CD4-positive, alpha-beta T cell treated with Interferon alpha-2 for 1 hour (primary cell): Measurements from ENCODE around the gene USP19.

Source experiments
- DNase-seq, 2 donors: peaks; one replicate each; pipeline ENCODE4 v3.0.0-alpha.2; 2020 to 2022

The USP19 gene

GRCh38 chr3:49120438-49121131 is at the start of gene USP19:
Gene USP19 (minus strand): TSS chr3:49120823. CDS start chr3:49119145, 1,678 bp downstream.
- DNase-seq, result peak; percentile 95 to 97

- no peak for DNase-seq
Measured at GRCh38 chr3:49166752-49167556, 46.3 kb upstream of the USP19 start.

DNA sequence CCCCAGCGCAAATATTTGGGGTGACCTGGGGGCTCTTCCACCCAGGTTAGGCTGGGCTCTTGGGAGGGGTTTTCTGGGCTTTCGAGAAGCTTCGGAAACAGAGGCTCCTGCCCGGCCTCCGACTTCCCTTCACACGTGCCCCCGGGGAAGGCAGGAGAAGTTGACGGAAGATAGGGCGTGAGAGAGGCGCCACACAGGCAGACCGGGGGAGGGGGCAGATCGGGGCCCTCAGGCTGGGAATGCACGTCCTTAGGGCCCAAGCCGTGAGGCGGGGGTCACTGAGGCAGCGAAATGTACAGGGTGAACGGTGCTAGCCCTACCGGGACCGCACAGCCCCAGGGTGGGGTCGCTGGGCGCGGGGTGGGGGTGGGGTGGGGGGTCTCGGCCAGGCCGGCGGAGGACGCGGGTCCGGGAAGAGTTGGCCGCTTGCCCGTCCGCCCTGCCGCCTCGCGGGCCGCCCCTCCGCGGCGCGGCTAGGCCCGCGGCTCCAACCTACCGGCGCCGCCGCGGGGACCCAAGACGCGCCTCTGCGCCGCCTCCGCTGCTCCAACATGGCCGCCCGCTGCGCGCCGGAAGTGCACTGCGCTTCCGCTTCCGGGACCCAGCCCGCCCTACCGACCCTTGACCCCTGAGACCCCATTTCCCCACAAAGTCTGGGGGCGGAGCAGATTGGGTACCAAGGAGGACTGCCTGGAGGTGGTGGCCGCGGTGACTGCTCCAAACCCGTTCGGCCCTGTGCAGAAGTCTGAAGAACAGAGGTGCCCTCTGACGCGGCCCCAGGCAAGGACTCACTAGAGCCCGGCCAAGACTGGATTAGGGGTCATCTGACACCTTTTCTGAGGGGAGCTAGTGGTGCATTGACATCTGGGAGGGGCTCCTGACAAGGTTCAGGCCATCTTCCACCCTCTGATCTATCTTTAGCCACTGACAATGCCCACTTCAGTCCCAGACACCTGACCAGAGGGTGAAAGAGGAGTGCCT is 45.4 kb upstream of the USP19 start, which contains the start of gene CCDC71:
CCDC71 (minus strand) TSS at position 561 of the 981 bp plus-strand sequence. CDS start 2,123 bp downstream, outside the sequence.
- peak; percentile 78 to 83 for DNase-seq

- DNase-seq, result no peak
Measured at GRCh38 chr3:49164983-49165720, 44.5 kb upstream of the USP19 start.

- DNase-seq, result no peak
Measured at GRCh38 chr3:49163609-49164008, 43.0 kb upstream of the USP19 start.

DNA sequence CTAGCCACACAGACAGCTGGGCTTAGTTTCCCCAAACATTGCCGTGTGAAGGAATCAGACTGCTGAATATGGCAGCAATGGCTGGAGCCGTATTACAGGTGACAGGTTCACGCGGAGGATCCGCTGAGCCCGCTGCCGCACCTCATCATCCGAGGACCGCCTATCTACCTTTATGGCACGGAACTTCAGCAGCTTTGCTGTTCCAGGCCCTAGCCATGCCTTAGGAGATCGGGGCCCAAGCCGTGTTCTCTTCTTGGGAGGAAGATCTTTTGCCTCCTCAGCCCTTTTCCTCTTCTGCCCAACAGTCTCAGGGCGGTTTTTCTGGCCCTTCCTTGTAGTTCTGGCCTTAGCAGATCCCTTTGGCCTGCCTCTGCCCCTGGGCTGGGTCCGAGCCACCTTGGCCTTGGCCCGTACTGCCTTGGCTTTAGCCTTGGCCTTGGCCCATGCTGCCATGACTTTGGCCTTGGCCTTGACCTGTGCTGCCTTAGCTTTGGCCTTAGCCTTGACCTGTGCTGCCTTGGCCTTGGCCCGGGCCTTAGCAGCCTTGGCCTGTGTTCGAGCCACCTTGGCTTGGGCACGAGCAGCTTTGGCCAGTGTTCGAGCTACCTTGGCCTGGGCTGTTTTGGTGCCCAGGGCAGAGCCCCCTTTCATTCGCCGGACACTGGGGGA is 42.3 kb upstream of the USP19 start:
- no peak for DNase-seq

- DNase-seq, result no peak
Measured at GRCh38 chr3:49161808-49162530, 41.3 kb upstream of the USP19 start.

DNA sequence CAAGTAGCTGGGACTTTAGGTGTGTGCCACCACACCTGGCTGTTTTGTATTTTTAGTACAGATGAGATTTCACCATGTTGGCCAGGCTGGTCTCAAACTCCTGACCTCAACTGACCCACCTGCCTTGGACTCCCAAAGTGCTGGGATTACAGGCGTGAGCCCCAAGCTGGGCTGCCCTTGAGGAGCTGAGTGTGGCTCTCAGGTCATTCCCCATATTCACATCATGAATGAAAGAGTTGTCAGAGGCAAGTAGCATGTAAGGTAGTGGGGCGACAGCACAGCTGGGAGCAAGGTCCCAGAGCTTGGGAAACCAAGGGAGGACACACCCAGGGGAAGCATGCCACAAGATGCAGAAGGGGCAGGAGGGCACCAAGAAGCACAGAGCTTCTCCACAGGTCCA is 40.6 kb upstream of the USP19 start:
- no peak for DNase-seq

DNA sequence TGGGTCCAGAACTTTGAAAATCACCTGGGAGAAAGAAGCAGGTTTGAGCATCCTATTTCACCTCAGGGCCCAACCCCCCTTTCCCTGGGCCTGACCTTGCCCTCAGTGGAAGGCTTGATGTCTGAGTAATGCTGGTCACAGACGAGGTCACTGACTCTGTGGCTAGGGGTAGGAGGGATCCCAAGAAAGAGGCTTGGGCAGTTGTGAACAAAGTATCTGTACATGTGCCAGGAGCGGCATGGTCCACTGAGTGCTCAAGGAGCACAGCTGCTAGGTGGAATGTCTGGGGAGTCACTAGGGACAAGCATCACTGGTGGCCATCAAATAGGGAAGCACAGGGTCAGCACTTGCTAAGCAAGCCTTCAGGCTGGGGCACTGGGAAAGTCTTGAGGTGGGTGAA is 38.2 kb upstream of the USP19 start:
- no peak for DNase-seq

DNA sequence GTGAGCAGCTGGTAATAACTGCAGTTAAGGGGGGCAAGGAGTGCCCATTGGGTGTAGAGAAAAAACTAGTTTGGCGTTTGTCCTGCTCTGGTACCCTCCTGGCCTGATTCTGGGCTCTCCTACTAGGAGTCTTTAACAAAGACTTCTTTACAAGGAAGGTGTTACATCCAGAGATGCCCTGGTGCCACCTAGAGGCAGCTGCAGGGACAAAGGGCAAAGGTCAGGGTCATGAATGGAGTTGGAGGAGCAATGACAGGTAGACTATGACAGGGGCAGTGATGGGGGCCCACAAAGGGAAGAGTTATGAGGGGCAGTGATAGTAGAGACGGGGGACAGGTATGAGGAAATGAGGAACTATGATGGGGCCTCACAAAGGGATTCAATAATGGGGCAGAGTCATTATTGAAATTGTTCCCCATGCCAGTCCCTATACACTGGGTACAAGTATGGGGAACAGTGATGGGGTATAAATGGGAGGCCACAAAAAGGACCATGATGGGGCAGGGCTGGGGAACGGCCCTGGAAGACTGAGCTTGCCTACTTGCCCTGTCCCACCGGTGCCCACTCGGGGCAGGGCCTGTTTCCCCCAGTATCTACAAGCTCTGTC is 37.6 kb upstream of the USP19 start:
- peak; percentile 58 to 74 for DNase-seq

DNA sequence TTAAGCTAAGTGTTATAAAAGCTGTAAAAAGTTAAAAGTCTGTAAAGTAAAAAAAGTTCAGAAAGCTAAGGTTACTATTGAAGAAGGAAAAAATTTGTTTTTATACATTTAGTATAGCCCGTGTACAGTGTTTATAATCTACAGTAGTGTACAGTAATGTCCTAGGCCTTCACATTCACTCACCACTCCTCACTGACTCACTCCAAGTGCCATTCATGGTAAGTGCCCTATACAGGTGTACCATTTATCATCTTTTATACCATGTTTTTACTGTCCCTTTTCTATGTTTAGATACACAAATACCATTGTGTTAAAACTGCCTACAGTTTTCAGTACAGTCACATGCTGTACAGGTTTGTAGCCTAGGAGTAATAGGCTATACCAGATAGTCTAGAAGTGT is 36.7 kb upstream of the USP19 start:
- DNase-seq, result no peak

GRCh38 chr3:49153349-49153912 is 32.8 kb upstream of the USP19 start:
- no peak for DNase-seq

DNA sequence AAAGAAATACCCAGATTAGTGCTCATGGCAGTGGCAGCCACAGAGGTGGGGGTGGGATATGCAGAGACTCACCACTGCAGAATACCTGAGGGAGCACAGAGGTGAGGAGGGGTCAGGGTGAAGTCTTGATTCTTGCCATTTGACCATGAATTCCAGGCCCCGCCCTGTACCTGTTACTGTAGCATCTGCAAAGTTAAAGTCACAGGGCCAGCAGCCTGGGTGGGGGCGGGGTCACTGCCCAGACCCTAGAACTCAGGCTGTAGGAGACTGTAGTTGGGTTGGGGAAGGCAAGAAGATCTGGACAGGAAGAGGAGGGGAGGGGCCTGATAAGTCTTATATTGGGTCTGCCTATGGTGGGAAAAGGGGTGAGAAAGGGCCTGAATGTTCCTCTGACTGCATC is 31.0 kb upstream of the USP19 start:
- DNase-seq, result no peak

DNA sequence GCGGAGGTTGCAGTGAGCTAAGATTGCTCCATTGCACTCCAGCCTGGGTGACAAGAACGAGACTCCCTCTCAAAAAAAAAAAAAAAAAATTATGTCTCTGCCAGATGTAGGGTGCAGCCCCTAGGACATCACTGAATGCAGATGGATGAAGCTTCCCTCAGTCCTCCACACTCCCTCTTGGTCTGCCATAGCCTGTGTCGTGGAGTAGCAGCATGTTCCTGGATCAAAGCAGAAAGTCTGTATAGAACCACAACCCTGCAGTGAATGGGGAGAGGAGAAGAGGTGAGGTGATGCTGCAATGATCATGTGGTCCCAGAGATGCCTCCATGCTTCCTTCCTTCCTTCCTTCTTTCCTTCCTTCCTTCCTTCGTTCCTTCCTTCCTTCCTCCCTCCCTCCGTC is 27.5 kb upstream of the USP19 start:
- no peak for DNase-seq

DNA sequence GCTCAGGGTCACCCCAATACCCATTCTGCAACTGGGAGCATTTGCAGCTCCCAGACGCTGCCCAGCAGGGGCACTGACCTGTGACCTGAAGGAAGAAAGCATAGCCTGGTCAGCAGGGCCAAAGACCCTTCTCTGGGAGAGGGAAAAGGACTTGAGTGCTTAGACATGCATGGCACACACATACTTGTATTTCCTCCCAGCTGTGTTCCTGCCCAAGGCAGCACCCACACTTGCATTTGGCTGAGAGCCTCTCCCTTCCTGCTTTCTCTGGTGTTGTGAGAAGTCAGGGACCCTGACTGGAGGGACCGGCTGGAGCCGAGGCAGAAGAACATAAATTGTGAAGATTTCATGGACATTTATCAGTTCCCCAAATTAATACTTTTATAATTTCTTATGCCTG is 19.5 kb upstream of the USP19 start:
- DNase-seq, result no peak

- no peak for DNase-seq
Measured at GRCh38 chr3:49135499-49135898, 14.9 kb upstream of the USP19 start.

- DNase-seq, result no peak
Measured at GRCh38 chr3:49134471-49135265, 14.0 kb upstream of the USP19 start.

DNA sequence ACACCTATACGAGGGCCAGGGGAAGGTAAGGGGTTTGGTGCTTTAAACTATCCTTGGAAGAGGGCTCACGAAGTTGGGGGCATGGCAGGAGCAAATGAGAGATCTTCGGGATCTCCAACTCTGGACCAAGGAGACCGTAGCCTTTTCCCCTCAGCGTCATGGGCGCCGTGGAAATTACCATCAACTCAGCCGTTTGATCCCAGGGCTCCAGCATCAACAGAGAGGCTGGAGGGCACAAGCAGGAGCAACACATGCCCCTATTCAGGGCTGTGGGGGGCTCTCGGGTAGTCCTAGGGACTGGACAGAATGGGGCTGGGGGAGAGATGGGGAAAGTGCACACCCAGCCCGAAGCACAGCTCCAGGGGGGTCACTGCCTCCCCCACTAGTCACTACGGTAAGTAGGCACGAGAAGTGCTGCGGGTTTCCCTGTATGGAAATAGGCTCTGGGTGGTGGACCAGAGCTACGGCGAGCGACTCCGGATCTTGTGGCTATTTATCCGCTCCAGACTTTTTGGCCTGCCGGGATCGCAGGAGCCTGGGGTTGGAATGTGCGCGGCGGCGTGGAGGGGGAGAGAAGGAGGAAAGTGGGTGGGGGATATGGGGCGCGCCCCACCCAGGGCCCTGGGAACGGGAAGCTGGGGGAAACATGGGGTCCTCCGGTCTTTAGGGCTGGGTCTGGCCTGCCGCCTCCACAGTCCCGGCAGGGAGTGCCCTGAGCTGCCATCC is 12.8 kb upstream of the USP19 start:
- DNase-seq, result no peak
